Mesothelial cell of epicardium (in vitro differentiated cells): ENCODE measurements around the gene MFAP3L. TPM values are rescaled to one million over a fixed set of nuclear protein-coding genes. Genes with fewer than 3 reads are reported as not detected.

ENCODE experiments used
- DNase-seq, 2 experiments: peaks; one replicate each; pipeline ENCODE4 v3.0.0; 2021; ENCODE audit warnings: low spot score in 2 of 2; ENCODE audit not compliant: unreplicated experiment in 2 of 2
- H3K27ac Mint-ChIP-seq: 2 replicates; pipeline ENCODE4 v1.8.0; 2021; ENCODE audit warnings: mixed read lengths
- H3K27me3 Mint-ChIP-seq: 2 replicates; pipeline ENCODE4 v1.8.0; 2021; ENCODE audit warnings: low read depth, mixed read lengths
- H3K36me3 Mint-ChIP-seq: 2 replicates; pipeline ENCODE4 v1.8.0; 2021; ENCODE audit warnings: mixed read lengths
- H3K4me1 Mint-ChIP-seq: 2 replicates; pipeline ENCODE4 v1.8.0; 2021; ENCODE audit warnings: mixed read lengths
- H3K4me3 Mint-ChIP-seq: 2 replicates; pipeline ENCODE4 v1.8.0; 2021; ENCODE audit warnings: mild to moderate bottlenecking, moderate library complexity, mixed read lengths
- H3K9me3 Mint-ChIP-seq: 2 replicates; pipeline ENCODE4 v1.8.0; 2021; ENCODE audit warnings: mixed read lengths
- total RNA-seq: library from RNA; stranded (reverse); gene quantifications from 3 replicates; pipeline ENCODE4 v1.2.1, GENCODE V29; 2021
- TF ChIP-seq, protein P1 (sequence below): fragments of 200-600 bp; sonication (generic); IDR thresholded peaks from one replicate; pipeline ENCODE4 v1.5.0; 2021; ENCODE audit warnings: antibody characterized with exemption; ENCODE audit not compliant: unreplicated experiment

Gene MFAP3L
- total RNA-seq, 1 donor from 2014 or later: 2.1 TPM

- no peak overlapping the region for H3K27ac Mint-ChIP-seq
These were observed 39.8 kb downstream of the MFAP3L start for GRCh38 chr4:169986369-169986768.

DNA sequence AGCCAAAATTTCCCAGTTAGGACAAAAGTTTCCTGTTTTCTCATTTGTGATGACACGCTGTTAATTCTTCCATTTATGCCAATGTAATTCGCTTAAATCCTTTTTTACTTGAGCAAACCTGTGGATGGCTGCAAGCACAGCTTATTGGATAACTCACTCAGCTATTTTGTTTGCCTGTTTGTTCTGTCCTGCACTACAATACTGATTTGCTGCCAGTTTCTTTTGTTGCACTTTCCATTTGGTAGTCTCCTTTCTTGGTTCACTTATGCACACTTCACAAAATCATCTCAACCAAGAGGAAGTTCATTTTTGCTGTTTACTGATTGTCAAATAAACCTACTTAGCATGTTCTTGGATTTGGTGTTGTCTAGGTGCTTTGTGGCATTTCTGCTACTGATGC is 40.3 kb downstream of the MFAP3L start:
- TF ChIP-seq, protein P1, sequence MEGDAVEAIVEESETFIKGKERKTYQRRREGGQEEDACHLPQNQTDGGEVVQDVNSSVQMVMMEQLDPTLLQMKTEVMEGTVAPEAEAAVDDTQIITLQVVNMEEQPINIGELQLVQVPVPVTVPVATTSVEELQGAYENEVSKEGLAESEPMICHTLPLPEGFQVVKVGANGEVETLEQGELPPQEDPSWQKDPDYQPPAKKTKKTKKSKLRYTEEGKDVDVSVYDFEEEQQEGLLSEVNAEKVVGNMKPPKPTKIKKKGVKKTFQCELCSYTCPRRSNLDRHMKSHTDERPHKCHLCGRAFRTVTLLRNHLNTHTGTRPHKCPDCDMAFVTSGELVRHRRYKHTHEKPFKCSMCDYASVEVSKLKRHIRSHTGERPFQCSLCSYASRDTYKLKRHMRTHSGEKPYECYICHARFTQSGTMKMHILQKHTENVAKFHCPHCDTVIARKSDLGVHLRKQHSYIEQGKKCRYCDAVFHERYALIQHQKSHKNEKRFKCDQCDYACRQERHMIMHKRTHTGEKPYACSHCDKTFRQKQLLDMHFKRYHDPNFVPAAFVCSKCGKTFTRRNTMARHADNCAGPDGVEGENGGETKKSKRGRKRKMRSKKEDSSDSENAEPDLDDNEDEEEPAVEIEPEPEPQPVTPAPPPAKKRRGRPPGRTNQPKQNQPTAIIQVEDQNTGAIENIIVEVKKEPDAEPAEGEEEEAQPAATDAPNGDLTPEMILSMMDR: no peak
- Mint-ChIP-seq H3K36me3 (no peaks in the 10 kb centered on the region), H3K27ac (no peak overlapping the region), H3K4me3 (no peak overlapping the region), H3K9me3 (no peaks in the 10 kb centered on the region), H3K4me1 (no peaks in the 10 kb centered on the region), H3K27me3 (peaks cover 2% of the 10 kb centered on the region)
- DNase-seq: no peak

More at GRCh38 chr4:169986369-169986768, 39.8 kb downstream of the MFAP3L start:
- Mint-ChIP-seq H3K4me3 (no peak overlapping the region), H3K27me3 (peaks cover 2% of the 10 kb centered on the region), H3K9me3 (no peaks in the 10 kb centered on the region), H3K36me3 (no peaks in the 10 kb centered on the region), H3K4me1 (no peaks in the 10 kb centered on the region)
- DNase-seq: no peak
- TF ChIP-seq, protein P1: no peak

DNA sequence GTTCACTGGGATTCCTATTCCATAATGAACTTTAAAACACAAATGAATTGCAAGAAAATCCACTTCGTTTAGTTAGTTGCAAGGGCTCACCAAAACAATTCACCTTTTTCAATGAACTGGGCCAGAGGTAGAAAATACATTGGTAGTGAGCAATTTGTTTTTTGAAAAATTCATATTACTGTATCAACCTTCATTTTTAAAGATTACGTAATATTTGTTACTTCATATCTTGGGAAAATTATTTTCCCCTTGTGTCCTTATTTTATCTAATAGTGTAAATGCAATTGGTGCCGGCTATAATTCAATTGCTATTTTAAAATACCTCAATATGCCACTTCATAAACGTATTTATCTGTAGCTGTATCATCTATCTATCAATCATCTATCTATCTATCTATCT is 41.5 kb downstream of the MFAP3L start:
- no peaks in the 10 kb centered on the region for H3K36me3 Mint-ChIP-seq
- no peak overlapping the region for H3K4me3 Mint-ChIP-seq
- TF ChIP-seq, protein P1: no peak
- H3K27me3 Mint-ChIP-seq: peaks cover 2% of the 10 kb centered on the region
- H3K9me3 Mint-ChIP-seq: no peaks in the 10 kb centered on the region
- no peaks in the 10 kb centered on the region for H3K4me1 Mint-ChIP-seq
- H3K27ac Mint-ChIP-seq: no peak overlapping the region
- no peak for DNase-seq

- Mint-ChIP-seq H3K4me1 (no peaks in the 10 kb centered on the region), H3K9me3 (no peaks in the 10 kb centered on the region)
- TF ChIP-seq, protein P1: no peak
These were observed 42.0 kb downstream of the MFAP3L start for GRCh38 chr4:169984173-169984572.

DNA sequence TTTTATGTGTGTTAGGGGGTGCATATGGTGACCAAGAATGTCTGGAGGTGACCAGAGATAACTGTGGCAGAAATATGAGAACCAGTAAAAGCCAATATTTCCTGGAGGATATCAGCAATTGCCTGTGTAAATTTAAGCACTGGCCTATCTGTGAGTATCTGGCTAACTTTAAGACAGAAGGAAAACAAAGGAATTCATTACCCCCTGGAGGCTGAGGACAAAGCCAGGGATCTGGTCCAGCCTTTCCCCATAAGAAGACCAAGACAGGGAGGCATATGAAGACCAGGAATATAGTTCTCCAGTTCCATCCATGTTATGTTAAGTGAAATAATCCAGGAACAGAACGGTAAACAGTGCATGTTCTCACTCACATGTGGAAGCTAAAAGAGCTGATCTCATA is 49.2 kb downstream of the MFAP3L start:
- H3K27ac Mint-ChIP-seq: no peak overlapping the region
- no peaks in the 10 kb centered on the region for H3K36me3 Mint-ChIP-seq
- TF ChIP-seq, protein P1: no peak
- no peaks in the 10 kb centered on the region for H3K4me1 Mint-ChIP-seq
- H3K4me3 Mint-ChIP-seq: no peak overlapping the region
- H3K27me3 Mint-ChIP-seq: no peaks in the 10 kb centered on the region
- H3K9me3 Mint-ChIP-seq: no peaks in the 10 kb centered on the region
- DNase-seq: no peak

More at GRCh38 chr4:169984173-169984572, 42.0 kb downstream of the MFAP3L start:
- Mint-ChIP-seq H3K4me3 (no peak overlapping the region), H3K27me3 (peaks cover 2% of the 10 kb centered on the region), H3K36me3 (no peaks in the 10 kb centered on the region), H3K27ac (no peak overlapping the region)
- no peak for DNase-seq
